ENCODE data around the gene CYP4Z1. TPM values are rescaled to one million over a fixed set of nuclear protein-coding genes. Genes with fewer than 3 reads are reported as not detected.
"Not testable (repeated sequence)": the region's sequence is repeated elsewhere in the genome, so short reads cannot be mapped to it uniquely, and the experiment has no call there.

Gene CYP4Z1
- total RNA-seq, 1 donor from 2014 or later: not detected

DNA sequence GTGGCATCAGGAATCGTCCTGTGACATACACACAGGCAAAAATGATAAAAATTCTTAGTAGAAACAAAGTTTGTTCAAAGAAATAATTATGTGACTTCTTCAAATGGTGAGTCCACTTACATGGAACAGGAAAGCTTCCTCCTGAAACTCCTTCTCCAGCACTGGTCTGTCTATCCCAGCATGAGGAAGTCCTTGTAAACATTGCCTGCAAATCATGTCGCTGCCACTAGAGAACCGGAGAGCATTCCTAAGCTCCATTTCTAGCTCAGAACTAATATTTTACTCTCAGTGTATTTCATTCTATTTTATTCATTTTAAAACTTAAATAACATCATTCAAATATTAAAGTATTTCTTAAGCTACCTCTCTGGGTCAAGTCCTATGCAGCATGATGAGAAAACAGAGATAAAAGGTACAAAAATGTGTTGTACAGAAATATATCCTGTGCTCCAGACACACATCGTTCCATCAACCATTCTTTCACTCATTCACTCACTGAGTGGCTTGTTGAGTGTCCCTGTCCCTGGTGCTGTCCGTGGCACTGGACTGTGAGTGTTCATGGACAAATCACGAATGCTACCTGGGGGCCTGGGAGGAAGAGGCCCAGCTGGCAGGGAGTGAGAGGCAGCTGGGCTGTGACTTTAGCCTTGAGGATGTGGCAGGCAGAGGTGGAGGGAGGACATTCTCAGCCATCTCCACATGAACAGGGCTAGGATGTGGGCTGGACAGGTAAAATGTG is 80.2 kb downstream of the CYP4Z1 start:
- intact Hi-C loops (cut with micrococcal nuclease): loop anchor here (5.0 kb wide), 1 partner anchor 220 kb away; no protein-coding TSS in a partner anchor
- ATAC-seq (ENCODE audit: low read depth): no peak
- no peaks in the 10 kb centered on the region for H3K36me3 Mint-ChIP-seq (ENCODE audit: low read depth)
- no peak overlapping the region for H3K4me3 Mint-ChIP-seq
- TF ChIP-seq, protein P1, sequence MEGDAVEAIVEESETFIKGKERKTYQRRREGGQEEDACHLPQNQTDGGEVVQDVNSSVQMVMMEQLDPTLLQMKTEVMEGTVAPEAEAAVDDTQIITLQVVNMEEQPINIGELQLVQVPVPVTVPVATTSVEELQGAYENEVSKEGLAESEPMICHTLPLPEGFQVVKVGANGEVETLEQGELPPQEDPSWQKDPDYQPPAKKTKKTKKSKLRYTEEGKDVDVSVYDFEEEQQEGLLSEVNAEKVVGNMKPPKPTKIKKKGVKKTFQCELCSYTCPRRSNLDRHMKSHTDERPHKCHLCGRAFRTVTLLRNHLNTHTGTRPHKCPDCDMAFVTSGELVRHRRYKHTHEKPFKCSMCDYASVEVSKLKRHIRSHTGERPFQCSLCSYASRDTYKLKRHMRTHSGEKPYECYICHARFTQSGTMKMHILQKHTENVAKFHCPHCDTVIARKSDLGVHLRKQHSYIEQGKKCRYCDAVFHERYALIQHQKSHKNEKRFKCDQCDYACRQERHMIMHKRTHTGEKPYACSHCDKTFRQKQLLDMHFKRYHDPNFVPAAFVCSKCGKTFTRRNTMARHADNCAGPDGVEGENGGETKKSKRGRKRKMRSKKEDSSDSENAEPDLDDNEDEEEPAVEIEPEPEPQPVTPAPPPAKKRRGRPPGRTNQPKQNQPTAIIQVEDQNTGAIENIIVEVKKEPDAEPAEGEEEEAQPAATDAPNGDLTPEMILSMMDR (IDR thresholded peaks at IDR 0.05): no peak
- H3K9me3 Mint-ChIP-seq: no peaks in the 10 kb centered on the region
- ChIA-PET POLR2A (no interaction called here), CTCF (no interaction called here)
- H3K4me1 Mint-ChIP-seq: no peaks in the 10 kb centered on the region
- H3K27ac Mint-ChIP-seq: no peak overlapping the region
- H3K27me3 Mint-ChIP-seq: peaks cover 15% of the 10 kb centered on the region
- DNase-seq: no peak

- POLR2A ChIA-PET; H3K4me1 Mint-ChIP-seq; ATAC-seq (ENCODE audit: low read depth); H3K36me3 Mint-ChIP-seq (ENCODE audit: low read depth); H3K27ac Mint-ChIP-seq; H3K9me3 Mint-ChIP-seq; CTCF ChIA-PET; H3K4me3 Mint-ChIP-seq; DNase-seq: not testable (repeated sequence)
- peaks cover 22% of the 10 kb centered on the region for H3K27me3 Mint-ChIP-seq
- intact Hi-C loops (cut with micrococcal nuclease): loop anchor here (5.0 kb wide), 1 partner anchor 222 kb away; no protein-coding TSS in a partner anchor
Observed at GRCh38 chr1:47149162-47149561, 82.1 kb downstream of the CYP4Z1 start.

- intact Hi-C loops (cut with micrococcal nuclease); H3K4me1 Mint-ChIP-seq; H3K4me3 Mint-ChIP-seq; H3K27ac Mint-ChIP-seq; POLR2A ChIA-PET; CTCF ChIA-PET; DNase-seq; H3K36me3 Mint-ChIP-seq (ENCODE audit: low read depth); ATAC-seq (ENCODE audit: low read depth): not testable (repeated sequence)
- peaks cover 14% of the 10 kb centered on the region for H3K27me3 Mint-ChIP-seq
- peaks cover 16% of the 10 kb centered on the region for H3K9me3 Mint-ChIP-seq
Observed at GRCh38 chr1:47156457-47156856, 89.4 kb downstream of the CYP4Z1 start.

- intact Hi-C loops (cut with micrococcal nuclease); CTCF ChIA-PET; DNase-seq; ATAC-seq (ENCODE audit: low read depth); POLR2A ChIA-PET; H3K27ac Mint-ChIP-seq; H3K4me1 Mint-ChIP-seq; H3K36me3 Mint-ChIP-seq (ENCODE audit: low read depth); H3K4me3 Mint-ChIP-seq: not testable (repeated sequence)
- peaks cover 12% of the 10 kb centered on the region for H3K27me3 Mint-ChIP-seq
- H3K9me3 Mint-ChIP-seq: peaks cover 16% of the 10 kb centered on the region
Observed at GRCh38 chr1:47157957-47158356, 90.9 kb downstream of the CYP4Z1 start.

DNA sequence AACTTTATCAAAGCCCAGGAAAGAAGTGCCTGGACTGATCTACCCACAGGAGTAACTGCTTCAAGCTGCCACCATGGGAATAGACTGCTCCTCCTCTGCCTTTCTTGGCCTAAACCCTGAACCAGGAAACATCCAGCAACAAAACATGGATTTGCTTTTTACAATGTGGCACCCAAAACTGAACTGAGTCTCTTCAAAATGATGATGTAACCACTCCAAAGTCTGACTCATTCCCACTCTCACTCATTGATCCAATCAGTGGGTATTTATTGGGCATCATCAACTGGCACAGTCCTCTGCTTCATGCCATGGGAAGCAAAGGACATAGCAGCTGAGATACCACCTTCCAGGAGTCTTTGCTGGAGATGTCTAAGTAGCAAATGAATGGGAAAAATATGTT is 93.7 kb downstream of the CYP4Z1 start:
- ChIA-PET CTCF (no interaction called here), POLR2A (no interaction called here)
- H3K27me3 Mint-ChIP-seq: peaks cover 7% of the 10 kb centered on the region
- H3K9me3 Mint-ChIP-seq: peaks cover 5% of the 10 kb centered on the region
- DNase-seq (no peak), ATAC-seq (ENCODE audit: low read depth) (no peak)
- intact Hi-C loops (cut with micrococcal nuclease): no loop called here
- H3K27ac Mint-ChIP-seq: no peak overlapping the region
- no peaks in the 10 kb centered on the region for H3K36me3 Mint-ChIP-seq (ENCODE audit: low read depth)
- H3K4me1 Mint-ChIP-seq: no peaks in the 10 kb centered on the region
- H3K4me3 Mint-ChIP-seq: no peak overlapping the region
- TF ChIP-seq, protein P1 (IDR thresholded peaks at IDR 0.05): no peak

- TF ChIP-seq, protein P1 (IDR thresholded peaks at IDR 0.05): no peak
- no peaks in the 10 kb centered on the region for H3K36me3 Mint-ChIP-seq (ENCODE audit: low read depth)
- DNase-seq: no peak
- intact Hi-C loops (cut with micrococcal nuclease): no loop called here
- ChIA-PET CTCF (interaction anchor here (1.1 kb wide), 1 partner anchor 17 kb away, joined by 3 read pairs; no protein-coding TSS in a partner anchor), POLR2A (no interaction called here)
- H3K4me1 Mint-ChIP-seq: no peaks in the 10 kb centered on the region
- no peak overlapping the region for H3K4me3 Mint-ChIP-seq
- ATAC-seq (ENCODE audit: low read depth): no peak
- H3K9me3 Mint-ChIP-seq: peaks cover 3% of the 10 kb centered on the region
- H3K27me3 Mint-ChIP-seq: peaks cover 7% of the 10 kb centered on the region
- no peak overlapping the region for H3K27ac Mint-ChIP-seq
Observed at GRCh38 chr1:47161298-47162040, 94.4 kb downstream of the CYP4Z1 start.

Data from activated B cell treated with CpG ODN at 0.5 μM for 24 hours (primary cell).